WERI-Rb-1 (cell line): ENCODE measurements around the gene LILRB3.
"Not testable (repeated sequence)": the region's sequence is repeated elsewhere in the genome, so short reads cannot be mapped to it uniquely, and the experiment has no call there.

Experiments
- DNase-seq: peaks from one replicate; pipeline ENCODE4 v3.0.0-alpha.2; 2020
- H3K27ac ChIP-seq: fragments of 250-450 bp; sonication (Bioruptor Pico); 2 replicates; pipeline ENCODE4 v1.5.1; 2020; ENCODE audit warnings: mild to moderate bottlenecking, moderate library complexity
- H3K27me3 ChIP-seq: fragments of 250-450 bp; sonication (Bioruptor Pico); 2 replicates; pipeline ENCODE4 v1.5.1; 2021; ENCODE audit warnings: mild to moderate bottlenecking, low read depth, moderate library complexity; ENCODE audit not compliant: insufficient read depth, severe bottlenecking
- H3K36me3 ChIP-seq: fragments of 250-450 bp; sonication (Bioruptor Pico); 2 replicates; pipeline ENCODE4 v1.5.1; 2020; ENCODE audit warnings: mild to moderate bottlenecking, moderate library complexity
- H3K4me3 ChIP-seq: 2 replicates; pipeline ENCODE4 v1.5.1; 2011; ENCODE audit warnings: low read depth, mild to moderate bottlenecking, control low read depth, low read length
- H3K9me3 ChIP-seq: fragments of 250-450 bp; sonication (Bioruptor Pico); 2 replicates; pipeline ENCODE4 v1.5.1; 2021; ENCODE audit warnings: mild to moderate bottlenecking, moderate library complexity; ENCODE audit not compliant: severe bottlenecking
- CTCF ChIP-seq: IDR thresholded peaks from 2 replicates; pipeline ENCODE4 v1.5.1; 2011; ENCODE audit warnings: low read depth, mild to moderate bottlenecking, control low read depth, inconsistent platforms, low read length

The LILRB3 gene

GRCh38 chr19:54201172-54201701 is 21.6 kb downstream of the LILRB3 start:
- Histone ChIP-seq H3K9me3 (no peaks in the 10 kb centered on the region), H3K36me3 (peaks cover 71% of the 10 kb centered on the region), H3K27ac (peak overlapping the region; percentile 95), H3K27me3 (no peaks in the 10 kb centered on the region), H3K4me3 (peak overlapping the region; percentile 90)
- DNase-seq = no peak
- no peak for TF ChIP-seq CTCF

GRCh38 chr19:54199401-54199800 is 23.4 kb downstream of the LILRB3 start:
- no peaks in the 10 kb centered on the region for H3K9me3 ChIP-seq
- peaks cover 54% of the 10 kb centered on the region for H3K36me3 ChIP-seq
- no peak for TF ChIP-seq CTCF
- H3K4me3 ChIP-seq = no peak overlapping the region
- no peak overlapping the region for H3K27ac ChIP-seq
- DNase-seq = no peak
- no peaks in the 10 kb centered on the region for H3K27me3 ChIP-seq

GRCh38 chr19:54197121-54197520 is 25.7 kb downstream of the LILRB3 start:
- Histone ChIP-seq H3K36me3 (peaks cover 50% of the 10 kb centered on the region), H3K27ac (no peak overlapping the region), H3K9me3 (no peaks in the 10 kb centered on the region), H3K27me3 (no peaks in the 10 kb centered on the region), H3K4me3 (no peak overlapping the region)
- no peak for DNase-seq
- no peak for TF ChIP-seq CTCF

- Histone ChIP-seq H3K27me3 (no peaks in the 10 kb centered on the region), H3K9me3 (no peaks in the 10 kb centered on the region), H3K36me3 (peaks cover 44% of the 10 kb centered on the region), H3K4me3 (no peak overlapping the region), H3K27ac (no peak overlapping the region)
- no peak for DNase-seq
- no peak for TF ChIP-seq CTCF
Measured at GRCh38 chr19:54196536-54196935, 26.3 kb downstream of the LILRB3 start.

GRCh38 chr19:54194463-54194862 is 28.3 kb downstream of the LILRB3 start:
- not testable (repeated sequence) for DNase-seq, H3K9me3 ChIP-seq, H3K27me3 ChIP-seq, H3K4me3 ChIP-seq, H3K27ac ChIP-seq
- peaks cover 35% of the 10 kb centered on the region for H3K36me3 ChIP-seq

- Histone ChIP-seq H3K27me3 (no peaks in the 10 kb centered on the region), H3K36me3 (peaks cover 34% of the 10 kb centered on the region), H3K9me3 (no peaks in the 10 kb centered on the region), H3K4me3 (no peak overlapping the region), H3K27ac (no peak overlapping the region)
- DNase-seq = no peak
- TF ChIP-seq CTCF = no peak
Measured at GRCh38 chr19:54193011-54193410, 29.8 kb downstream of the LILRB3 start.
